ENCODE data around the gene SLC20A1.
"Not testable (repeated sequence)": the region's sequence is repeated elsewhere in the genome, so short reads cannot be mapped to it uniquely, and the experiment has no call there.

Gene SLC20A1

DNA sequence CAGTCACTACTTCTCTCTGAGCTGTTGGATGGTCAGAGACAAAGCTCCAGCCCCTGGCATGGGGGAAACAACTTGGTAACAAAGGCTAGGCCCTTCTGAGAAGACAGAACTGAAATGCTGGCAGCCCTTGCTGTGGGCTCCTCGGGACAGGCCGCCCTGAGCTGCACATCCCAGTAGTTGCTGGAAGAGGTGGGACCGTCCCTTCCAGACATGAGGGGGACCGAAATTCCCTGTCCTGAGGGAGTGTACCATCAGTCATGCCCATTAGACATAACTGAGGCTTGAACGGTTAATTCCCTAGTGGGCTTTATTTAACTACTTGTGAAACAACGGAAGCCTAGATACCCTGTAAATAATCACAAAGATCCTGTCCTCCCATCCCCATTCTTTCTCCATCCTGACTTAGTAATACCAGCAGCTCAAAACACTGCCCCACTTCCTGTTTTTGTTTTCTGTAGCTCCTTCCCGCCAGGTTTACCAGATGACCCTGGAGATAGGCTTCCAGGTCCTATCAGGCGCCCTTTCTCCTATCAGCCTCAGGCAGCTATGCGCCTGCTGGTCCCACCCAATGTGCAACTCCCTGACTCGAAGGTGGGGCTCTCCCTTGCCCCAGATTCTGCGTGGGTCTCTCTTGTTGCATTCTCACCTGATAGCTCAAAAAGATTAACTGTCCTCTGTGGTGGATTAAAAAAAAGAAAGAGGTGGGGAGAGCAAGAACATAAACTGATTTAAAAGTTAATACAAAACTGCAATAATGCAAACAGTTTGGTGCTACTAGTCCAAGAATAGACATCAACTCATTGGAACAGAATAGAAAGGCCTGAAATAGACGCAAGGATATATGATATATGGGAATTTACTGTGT lies 38.0 kb downstream of the SLC20A1 start:
- no peak for DNase-seq (ENCODE audit: low spot score)

DNA sequence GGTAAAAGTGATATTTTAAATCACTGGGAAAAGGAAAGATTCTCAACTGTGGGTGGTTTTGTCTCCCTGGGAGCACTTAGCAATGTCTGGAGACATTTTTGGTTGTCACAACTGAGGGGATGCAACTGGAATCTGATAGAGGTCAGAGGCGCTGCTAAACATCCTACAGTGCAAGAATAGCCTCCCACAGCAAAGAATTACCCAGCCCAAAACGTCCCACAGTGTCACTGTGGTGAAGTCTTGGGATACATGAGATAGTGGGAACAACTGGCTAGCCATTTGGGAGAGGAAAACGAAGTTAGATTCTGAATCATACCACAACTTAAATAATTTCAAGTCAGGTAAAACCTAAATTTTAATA lies 38.7 kb downstream of the SLC20A1 start:
- no peak for DNase-seq (ENCODE audit: low spot score)

DNA sequence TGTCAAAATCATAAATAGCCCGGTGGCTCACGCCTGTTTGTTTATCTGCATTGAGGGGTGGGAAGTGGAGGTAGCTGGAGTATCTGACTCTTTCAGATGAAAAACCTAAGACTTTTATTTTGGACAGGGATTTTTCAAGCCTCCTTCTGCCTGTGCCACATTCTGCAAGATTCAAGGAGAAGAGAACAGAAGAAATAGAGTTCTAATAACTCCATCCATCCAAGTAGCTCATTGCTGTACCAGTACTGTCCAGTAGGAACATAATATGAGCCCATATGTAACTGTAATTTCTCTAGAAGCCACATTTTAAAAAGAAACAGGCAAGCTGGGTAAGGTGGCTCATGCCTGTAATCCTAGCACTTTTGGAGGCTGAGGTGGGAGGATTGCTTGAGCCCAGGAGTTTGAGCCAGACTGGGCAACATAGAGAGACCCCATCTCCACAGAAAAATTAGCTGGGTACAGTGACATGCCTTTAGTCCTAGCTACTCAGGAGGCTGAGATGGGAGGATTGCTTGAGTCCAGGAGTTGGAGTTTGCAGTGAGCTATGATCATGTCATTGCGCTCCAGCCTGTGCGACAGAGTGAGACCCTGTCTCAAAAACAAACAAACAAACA lies 39.6 kb downstream of the SLC20A1 start:
- no peak for DNase-seq (ENCODE audit: low spot score)

DNA sequence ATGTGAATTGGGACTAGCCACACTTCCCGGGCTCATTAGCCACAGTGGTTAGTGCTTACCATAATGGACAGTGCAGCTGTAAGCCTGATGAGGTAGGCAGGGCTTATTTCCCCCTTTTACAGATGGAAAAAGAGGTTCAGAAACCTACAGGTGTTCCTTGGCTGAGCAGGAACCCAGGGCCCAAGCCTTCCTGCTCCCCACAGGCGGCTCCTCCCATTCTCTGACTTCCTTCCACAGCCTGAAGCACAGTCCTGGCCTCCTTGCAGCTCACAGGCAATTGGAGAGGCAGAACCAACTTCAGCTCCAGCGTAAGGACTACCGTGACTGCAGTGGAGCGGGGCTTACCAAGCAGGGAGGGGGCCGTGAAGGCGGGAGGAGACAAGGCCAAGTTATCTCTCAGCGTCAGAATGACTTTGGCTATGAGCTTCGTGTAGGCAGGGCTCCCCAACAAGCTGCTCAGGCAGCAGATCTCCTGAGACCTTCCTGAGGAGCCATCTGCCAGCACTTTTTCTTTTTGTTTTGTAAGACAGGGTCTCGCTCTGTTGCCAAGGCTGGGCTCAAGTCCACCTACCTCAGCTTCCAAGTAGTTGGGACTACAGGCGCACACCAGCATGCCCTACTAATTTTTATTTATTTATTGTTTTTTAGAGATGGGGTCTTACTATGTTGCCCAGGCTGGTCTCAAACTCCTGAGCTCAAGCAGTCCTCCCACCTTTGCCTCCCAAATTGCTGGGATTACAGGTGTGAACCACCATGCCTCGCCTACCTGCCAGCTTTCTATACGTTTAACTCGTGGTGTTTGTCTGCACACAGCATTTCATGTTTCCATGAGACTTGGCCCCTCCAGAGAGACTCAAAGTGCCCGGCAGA lies 40.8 kb downstream of the SLC20A1 start:
- no peak for DNase-seq (ENCODE audit: low spot score)

DNA sequence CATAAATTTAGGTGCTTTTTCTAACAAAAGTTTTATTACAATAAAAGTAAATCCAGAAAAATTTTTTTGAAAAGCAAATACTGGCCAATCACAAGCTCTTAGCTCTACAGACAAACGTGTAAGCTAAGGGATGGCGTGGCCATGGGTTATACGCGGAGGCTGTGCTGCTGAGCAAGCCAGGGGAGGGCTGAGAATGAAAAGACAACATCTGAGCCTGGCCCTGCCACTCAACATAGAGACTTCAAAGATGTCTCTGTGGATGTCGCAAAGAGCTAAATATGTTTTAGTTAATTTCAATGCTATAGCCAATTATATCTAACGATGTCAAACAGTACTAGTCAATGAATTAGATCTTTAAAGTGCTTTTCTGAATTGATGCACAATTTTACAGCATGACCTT lies 41.8 kb downstream of the SLC20A1 start:
- no peak for DNase-seq (ENCODE audit: low spot score)

DNA sequence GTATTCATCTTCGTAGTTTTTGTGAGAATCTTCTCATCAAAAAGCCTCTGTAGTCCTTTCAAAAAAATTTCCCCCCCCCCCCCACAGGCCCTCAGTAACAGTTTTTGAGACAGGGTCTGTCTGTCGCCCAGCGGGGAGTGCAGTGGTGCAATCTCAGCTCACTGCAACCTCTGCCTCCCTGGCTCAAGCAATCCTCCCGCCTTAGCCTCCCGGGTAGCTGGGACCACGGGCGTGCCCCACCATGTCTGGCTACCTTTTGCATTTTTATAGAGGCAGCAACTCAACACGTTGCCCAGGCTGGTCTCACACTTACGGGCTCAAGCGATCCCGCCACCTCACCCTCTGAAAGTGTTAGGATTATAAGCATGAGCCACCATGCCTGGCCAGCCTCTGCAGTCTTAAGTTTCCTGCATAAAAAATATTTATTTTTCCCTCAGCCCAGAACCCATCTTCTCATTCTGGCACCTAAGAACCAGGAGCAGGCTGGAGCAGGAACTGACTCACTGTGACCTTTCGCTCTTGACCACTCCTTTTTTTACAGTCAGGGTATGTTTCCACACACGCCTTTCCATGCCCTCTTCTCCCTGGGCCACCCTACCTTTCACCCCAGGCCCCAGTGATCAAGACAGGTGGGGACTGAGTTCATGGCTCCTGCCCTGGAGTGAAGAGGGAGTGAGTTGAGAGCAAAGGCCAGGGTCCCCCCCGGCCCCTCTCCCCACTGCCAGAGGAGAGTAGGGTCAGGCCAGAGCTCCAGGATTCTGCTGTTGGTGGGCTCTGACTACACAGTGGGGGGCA lies 42.5 kb downstream of the SLC20A1 start:
- DNase-seq (ENCODE audit: low spot score) = no peak

DNA sequence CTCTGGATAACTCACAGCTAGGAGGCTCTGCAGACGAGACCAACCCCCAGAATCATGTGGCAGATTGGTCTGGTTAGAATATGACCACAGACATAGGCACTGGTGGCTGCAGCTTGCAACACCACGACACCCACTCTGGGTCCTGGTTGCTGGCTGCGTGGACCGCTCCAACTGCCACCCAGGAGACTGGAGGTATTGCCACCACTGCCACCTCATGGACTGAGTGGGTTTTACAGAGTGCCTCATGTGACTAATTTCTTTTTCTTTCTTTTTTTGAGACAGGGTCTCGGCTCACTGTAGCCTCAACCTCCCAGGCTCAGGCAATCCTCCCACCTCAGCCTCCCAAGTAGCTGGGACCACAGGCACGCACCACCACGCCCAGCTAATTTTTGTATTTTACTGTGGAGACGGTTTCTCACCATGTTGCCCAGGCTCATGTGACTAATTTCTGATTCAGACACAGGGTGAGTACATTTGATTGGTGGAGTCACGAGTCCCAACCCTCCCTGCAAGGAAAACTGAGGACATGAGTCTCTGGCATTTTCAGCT lies 45.2 kb downstream of the SLC20A1 start:
- DNase-seq (ENCODE audit: low spot score) = peak; percentile 55

DNA sequence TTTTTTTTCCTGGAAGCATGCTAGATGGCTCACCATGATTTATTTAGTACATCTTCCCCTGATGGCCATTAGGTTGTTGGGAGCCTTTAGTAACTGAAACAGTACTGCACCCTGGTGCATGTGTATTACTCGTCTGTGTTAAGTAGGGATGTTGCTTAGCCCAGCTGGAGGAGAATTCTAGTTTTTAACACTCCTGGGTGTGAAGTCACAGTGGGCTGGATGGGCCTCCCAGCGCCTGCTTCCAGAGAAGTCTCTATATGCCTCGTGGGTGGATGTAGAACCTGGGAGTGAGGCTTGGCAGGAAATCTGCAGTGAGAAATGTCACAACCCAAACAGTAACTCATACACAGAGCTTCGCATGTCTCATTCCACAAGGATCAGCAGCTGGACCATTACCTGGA lies 46.1 kb downstream of the SLC20A1 start:
- DNase-seq (ENCODE audit: low spot score) = no peak

DNA sequence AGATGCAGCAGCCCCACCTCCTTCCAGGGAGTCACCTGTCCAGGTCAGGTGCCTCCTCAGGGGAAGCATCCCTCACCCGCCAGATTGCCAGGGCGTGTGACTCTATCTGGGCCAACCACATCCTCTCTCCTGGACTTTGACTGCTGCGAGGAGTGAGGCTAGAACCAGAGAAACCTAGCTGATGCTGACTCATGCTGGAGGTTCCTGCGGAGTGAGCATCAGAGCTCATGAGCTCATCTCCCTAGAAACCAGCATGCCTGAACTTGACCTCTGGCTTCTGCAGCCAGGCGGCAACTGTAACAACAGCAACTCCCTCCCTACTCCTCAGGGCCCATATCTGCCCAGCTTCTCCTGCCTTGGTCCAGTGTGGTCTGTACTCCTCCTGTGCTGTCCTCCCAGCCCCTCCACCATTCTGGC lies 46.8 kb downstream of the SLC20A1 start:
- peak; percentile 94 for DNase-seq (ENCODE audit: low spot score)

DNA sequence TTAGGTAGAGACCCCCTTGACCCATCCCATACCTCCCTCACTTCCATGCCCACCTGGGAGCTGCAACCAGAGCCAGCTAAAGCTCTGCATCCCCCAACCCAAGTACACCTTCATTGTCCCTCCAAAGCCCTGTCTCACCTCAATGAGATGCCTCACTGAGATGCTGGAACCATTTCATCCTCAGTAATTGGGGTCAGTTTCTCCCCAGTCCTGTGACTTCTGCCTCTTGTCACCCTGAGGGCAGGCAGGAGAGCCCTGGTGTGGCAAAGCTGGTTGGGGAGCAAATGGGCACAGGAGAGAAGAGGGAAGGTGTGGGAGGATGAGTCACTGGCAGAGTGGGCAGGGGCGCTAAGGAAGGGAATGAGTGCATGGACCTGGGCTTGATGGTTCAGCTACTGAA lies 47.2 kb downstream of the SLC20A1 start:
- DNase-seq (ENCODE audit: low spot score) = no peak

DNA sequence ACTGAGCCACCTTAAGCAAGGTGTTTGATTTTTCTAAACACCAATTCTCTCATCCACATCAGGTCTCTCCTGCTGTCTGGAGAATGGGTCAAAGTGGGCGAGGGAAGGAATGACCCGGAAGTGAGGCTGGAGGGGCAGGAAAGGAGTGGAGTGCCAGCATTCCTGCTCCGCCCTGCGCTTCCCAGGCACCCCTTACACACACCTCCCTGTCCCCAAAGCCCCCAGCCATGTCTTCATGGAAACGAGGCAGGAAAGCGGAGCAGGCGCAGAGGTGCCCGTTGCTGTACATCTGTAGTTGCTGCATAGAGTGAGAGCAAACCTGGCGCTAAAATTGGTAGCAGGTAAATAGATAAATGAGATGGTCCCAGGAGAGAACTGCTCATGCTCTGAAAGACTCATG lies 47.9 kb downstream of the SLC20A1 start:
- no peak for DNase-seq (ENCODE audit: low spot score)

DNA sequence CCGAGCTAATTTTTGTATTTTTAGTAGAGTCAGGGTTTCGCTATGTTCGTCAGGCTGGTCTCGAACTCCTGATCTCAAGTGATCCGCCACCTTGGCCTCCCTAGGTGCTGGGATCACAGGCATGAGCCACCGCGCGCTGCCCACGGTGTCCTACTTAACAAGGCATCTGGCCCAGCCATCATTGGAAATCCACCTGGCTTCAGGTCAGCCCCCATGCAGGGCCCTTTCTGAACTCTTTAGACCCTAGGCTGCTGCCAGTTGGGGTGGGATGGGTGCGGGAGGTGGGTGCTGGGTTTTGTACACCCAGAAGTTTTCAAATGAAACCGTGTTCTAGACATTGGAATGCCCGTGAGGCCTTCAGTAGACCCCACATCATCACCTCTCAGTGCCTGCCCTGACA lies 48.4 kb downstream of the SLC20A1 start:
- no peak for DNase-seq (ENCODE audit: low spot score)

DNA sequence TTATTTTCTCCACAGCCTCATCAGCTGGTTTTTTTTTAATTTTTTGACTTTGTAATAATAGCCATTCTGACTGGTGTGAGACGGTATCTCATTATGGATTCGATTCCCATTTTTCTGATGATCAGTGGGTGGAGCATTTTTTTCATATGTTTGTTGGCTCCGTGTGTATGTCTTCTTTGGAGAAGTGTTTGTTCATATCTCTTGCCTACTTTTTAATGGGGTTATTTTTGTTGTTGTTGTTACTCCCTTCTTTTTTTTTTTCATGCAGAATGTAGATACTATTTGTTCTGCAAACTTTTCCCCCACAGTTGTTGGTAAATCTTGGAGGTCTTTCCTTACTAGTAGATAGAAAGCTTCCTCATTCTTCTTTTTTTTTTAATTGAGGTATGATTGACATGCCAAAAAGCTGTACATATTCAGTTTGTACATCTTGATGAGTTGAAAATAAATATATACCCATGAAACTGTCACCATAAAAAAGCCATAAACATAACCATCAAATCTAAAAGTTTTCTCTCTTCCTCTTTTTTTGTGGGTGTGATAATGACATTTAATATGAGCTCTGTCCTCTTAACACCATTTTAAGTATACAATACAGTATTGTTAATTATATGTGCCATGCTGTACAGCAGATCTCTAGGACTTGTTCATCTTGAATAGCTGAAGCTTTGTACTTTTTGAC lies 53.2 kb downstream of the SLC20A1 start:
- no peak for DNase-seq (ENCODE audit: low spot score)

DNA sequence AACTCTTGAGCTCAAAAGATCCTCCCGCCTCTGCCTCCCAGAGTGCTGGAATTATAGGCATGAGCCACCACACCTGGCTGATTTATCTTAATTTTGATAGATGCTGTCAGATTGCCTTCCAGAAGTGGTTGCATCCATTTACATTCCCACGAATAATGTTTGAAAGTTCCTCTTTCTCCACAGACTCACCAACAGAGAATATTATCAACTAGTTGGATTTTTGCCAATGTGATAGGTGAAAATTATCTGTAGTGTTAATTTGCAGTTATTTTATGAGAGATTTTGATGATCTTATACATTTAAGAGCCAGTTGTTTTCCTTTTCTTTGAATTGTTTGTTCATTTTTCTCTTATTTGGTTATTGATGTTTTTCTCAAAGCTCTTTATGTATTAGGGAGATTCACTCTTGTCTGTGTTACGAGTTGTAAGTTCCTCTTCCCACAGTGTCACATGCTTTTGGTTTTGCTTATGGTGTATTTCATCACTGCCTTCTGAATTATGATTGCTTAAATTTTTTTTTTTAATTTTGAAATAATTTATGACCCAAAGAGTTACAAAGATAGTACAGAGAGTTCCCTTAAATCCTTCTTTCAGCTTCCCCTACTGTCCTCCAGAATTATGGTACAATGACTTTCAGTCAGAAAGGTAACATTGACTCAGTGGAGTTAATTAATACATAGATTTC lies 54.4 kb downstream of the SLC20A1 start:
- DNase-seq (ENCODE audit: low spot score) = no peak

DNA sequence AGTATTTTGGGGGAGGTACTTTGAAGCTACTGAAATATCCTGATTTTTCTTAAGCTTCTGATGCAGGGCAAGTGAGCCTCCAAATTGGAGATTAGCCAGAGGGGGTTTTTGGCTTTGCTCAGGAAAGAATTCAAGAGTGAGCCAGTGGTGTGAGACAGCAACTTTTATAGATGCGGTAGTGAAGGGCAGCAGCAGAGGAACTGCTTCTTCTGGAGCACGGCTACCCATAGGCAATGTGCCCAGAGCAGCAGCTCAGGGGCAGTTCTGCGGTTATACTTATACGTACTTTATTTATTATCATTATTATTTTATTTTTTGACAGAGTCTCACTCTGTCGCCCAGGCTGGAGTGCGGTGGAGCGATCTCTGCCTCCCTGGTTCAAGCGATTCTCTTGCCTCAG lies 55.3 kb downstream of the SLC20A1 start:
- DNase-seq (ENCODE audit: low spot score) = no peak

DNA sequence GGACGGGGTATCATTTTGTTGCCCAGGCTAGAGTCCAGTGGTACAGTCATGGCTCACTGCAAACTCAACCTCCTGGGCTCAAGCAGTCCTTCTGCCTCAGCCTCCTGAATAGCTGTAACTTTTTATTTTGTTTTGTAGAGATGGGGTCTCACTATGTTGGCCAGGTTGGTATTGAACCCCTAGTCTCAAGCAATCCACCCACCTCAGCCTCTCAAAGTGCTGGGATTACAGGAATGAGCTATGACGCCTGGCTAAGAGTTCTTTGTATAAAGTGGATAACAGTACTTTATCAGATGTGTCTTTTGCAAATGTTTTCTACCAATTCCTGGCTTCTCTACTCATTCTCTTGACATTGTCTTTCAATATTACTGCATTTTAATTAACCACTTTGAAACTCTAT lies 57.9 kb downstream of the SLC20A1 start:
- no peak for DNase-seq (ENCODE audit: low spot score)

DNA sequence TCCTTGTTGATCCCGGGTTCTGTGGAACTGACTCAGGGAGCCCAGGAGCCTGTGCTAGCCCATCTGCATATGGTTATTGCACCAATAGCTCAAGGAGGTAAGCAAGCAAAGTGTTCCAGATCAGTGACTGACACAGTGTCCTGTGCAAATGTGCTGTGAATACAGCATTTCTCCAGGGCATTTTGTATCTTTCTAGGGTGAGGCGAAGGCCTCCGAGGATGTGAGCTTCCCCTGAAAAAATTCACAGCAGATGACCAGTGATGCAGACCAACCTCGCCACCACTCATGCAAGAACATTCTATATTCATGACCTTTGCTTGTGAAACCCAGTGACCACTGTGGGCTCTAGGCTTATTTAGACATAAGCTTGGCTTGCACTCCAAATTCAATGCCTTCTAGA lies 59.8 kb downstream of the SLC20A1 start:
- peak; percentile 2 for DNase-seq (ENCODE audit: low spot score)

DNA sequence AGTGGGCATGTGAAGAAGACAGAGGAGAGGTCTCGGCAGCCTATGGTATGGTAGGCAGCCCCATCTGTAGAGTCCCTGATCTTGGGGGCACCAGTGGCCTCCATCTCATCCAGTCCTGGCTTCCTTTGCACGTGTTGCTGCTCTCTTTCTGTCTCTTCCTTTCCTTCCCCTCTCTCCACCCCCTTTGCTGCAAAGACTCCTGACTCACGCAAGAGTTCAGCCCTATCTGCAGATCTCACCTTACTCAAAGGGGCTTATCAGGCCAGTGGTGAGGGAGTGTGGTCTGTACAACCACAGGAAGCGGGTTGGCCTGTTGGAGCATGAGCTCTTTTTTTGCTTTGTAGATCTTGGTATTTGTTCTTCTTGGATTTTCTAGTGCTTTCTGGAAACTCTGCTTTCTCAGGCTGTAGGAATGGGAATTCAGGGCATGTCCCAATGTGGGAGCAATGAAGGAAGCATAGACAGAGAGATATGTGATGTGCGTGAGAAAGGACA lies 60.5 kb downstream of the SLC20A1 start:
- DNase-seq (ENCODE audit: low spot score) = peak; percentile 29

DNA sequence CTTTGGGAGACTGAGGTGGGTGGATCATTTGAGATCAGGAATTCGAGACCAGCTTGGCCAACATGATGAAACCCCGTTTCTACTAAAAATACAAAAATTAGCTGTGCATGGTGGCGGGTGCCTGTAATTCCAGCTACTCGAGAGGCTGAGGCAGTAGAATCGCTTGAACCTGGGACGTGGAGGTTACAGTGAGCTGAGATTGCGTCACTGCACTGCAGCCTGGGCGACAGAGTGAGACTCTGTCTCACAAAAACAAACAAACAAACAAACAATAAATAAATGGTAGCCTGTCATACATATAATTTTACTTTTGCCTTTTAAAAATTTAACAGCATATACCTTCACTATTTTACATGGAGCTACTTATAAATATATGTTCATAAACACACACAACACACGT lies 61.2 kb downstream of the SLC20A1 start:
- DNase-seq (ENCODE audit: low spot score) = not testable (repeated sequence)

DNA sequence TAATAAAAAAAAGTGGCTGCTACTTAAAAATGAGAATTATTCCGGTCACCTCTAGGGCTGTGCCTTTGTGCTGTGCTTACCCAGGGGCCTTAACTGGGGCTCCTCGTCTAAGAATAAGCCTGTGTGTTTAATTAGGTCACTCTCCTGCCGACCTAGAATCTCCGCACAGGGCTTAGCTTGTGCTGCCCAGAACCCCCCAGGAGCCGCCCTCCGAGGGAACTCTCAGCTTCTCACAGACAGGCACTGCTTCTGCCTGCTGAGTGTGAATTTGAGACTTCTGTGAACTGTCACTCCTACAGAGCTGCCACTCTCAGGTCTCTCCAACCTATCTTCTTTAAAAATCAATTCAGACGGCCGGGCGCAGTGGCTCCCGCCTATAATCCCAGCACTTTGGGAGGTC lies 63.2 kb downstream of the SLC20A1 start:
- DNase-seq (ENCODE audit: low spot score) = peak; percentile 1

All from AG20443 (cell line).